Inflammatory macrophage treated with lipopolysaccharide for 1 hour (primary cell): ENCODE measurements around the gene ALDH1A3.

Experiments used
- DNase-seq, 2 donors: peaks; one replicate each; pipeline ENCODE4 v3.0.0-alpha.2; 2020 to 2022

ALDH1A3 gene

DNA sequence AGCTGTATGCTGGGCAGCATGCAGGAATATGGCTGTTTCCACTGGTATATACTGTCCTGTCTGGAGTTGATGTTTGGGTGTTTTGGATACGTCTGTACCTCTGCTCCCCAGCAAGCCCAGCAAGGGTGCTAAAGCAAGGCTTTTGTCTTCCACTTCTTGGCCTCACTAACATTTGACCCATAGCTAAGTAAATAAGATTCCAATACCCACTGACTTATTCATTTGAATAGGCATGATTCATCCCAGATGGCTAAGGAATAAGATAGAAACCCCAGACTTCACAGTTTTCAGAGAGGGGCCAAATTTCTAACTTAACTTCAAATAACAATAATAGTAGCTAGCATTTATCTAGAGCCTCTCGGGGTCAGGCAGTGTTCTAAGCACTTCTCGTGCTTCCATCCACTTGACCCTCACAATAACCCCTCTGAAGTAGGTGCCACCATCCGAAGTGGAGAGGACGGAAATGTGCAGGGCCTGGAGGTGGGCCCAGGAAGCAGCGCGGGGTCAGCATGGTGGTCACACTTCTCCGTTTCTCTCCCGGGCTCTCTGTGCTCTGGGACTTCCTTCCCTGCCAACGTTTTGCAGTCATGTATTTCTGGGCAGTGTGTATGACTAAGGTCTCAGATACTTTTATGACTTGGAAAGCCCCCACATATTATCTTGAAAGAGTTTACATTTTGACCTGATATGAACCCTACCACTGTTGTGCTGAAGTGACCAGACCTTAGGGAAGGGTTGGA, 78.9 kb downstream of the ALDH1A3 start:
- peak; percentile 47 to 75 for DNase-seq

DNA sequence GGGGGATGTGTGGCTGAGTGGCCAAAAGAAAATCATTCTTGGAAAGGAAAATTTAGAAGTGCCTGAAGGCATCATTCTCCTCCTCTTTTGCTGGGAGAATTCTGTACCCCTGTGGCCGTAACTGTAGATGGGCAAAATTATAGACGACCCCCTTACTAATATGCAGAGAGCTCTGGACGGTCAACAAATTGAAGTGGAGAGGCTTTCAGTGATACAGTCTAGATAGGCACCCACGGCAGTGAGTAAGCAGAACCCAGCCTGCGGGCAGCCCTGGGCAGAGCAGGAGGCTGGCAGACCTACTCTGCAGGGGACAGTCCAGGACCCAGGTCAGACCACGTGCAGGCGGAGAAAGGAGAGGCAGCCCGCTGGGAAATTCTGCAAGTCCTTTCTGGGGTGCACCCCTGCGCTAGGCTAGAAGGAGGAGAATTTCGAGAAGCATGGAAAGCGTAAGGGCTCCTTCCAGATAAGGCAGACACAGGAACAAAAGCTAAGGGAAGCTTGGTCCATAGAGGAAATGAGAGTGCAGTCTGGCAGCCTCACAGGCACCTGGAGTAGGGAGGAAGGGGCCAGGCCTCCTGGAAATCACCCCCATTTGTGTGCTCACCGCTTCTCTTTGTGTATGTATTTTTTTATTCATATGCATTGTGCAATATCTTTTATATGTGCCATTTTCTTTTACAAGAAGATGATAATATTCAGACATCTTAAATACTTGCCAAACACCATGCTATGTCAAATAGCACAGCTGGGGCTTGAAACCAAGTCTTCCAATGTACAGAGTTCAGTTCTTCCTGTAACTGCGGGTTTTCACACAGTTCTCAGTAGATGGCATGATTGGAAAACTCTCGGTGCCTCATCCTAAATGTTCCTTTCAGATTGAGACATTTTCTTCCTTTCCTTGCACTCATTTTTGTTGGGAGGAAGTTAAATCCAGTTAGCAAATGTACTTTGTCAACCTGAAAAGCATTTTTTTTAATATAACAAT, 79.7 kb downstream of the ALDH1A3 start:
- DNase-seq, result peak in 1 of 2 donors; percentile 25
